NCI-H524 (cell line): ENCODE data around the gene TSSK1B.
"Not testable (repeated sequence)": the region's sequence is repeated elsewhere in the genome, so short reads cannot be mapped to it uniquely, and the experiment has no call there.

Experiments
- DNase-seq, 2 experiments: peaks; one replicate each; lab custom pipeline; 2025; lab: John Stamatoyannopoulos, UW

The TSSK1B gene

GRCh38 chr5:113397986-113398385 lies 36.8 kb downstream of the TSSK1B start:
- not testable (repeated sequence) for DNase-seq

GRCh38 chr5:113397046-113397445 lies 37.7 kb downstream of the TSSK1B start:
- DNase-seq, result no peak

GRCh38 chr5:113394658-113395057 lies 40.1 kb downstream of the TSSK1B start:
- no peak for DNase-seq

- DNase-seq, result no peak
Observed at GRCh38 chr5:113390224-113390623, 44.6 kb downstream of the TSSK1B start.

- DNase-seq, result no peak
Observed at GRCh38 chr5:113389116-113389515, 45.7 kb downstream of the TSSK1B start.

GRCh38 chr5:113387844-113388243 lies 46.9 kb downstream of the TSSK1B start:
- DNase-seq, result no peak

- DNase-seq, result no peak
Observed at GRCh38 chr5:113384782-113385285, 50.0 kb downstream of the TSSK1B start.

- DNase-seq, result no peak
Observed at GRCh38 chr5:113382731-113383130, 52.1 kb downstream of the TSSK1B start.
